HepG2 (cell line): ENCODE data around the gene ELP6. TPM values are rescaled to one million over a fixed set of nuclear protein-coding genes. Genes with fewer than 3 reads are reported as not detected.

ENCODE experiments used
- ATAC-seq: fragments of 200-7000 bp; cut with Tn5 transposase; 3 replicates; pipeline ENCODE4 v1.9.1; 2020; ENCODE audit warnings: mild to moderate bottlenecking, moderate library complexity
- BruUV-seq: library from RNA; stranded (reverse); fragments of 400-500 nt; replicated peaks from 2 replicates; lab custom pipeline; 2021; lab: Mats Ljungman, UMichigan
- CTCF ChIA-PET: fragments of 300-600 bp; formaldehyde crosslinking; extraction: SDS; loops from one replicate; lab custom pipeline; 2021; ENCODE audit warnings: low total read pairs, inconsistent platforms, low intra/inter-chr PET ratio; lab: Yijun Ruan, JAX
- POLR2A ChIA-PET: fragments of 350-600 bp; sonication (Branson Sonifier 250); formaldehyde crosslinking; loops from one replicate; lab custom pipeline; 2020; ENCODE audit warnings: antibody characterized with exemption, inconsistent platforms; lab: Yijun Ruan, JAX
- DNase-seq: peaks from one replicate; pipeline ENCODE4 v3.0.0-alpha.2; 2015; ENCODE audit warnings: low spot score
- FAIRE-seq: peaks from 3 replicates; lab custom pipeline; 2011; peaks lifted over from hg19 to GRCh38; lab: Jason Lieb, UNC
- H2AFZ ChIP-seq: one replicate; pipeline ENCODE4 v1.6.1; 2011; ENCODE audit warnings: low read length, inconsistent platforms
- H3K27ac ChIP-seq: fragments of 300-600 bp; 3 replicates; pipeline ENCODE4 v1.8.0; 2011; ENCODE audit warnings: mixed run types, mild to moderate bottlenecking, mixed read lengths, low read length, inconsistent platforms; ENCODE audit not compliant: insufficient read depth; ENCODE audit errors: extremely low read length
- H3K27me3 ChIP-seq, 2 experiments: fragments of 200-600 bp in 1 of 2; 2 replicates in 1 of 2; 3 replicates in 1 of 2; pipeline versions ENCODE4 v1.6.0 to v1.8.0; 2011; ENCODE audit warnings: low read length in 2 of 2, mild to moderate bottlenecking in 2 of 2, moderate library complexity in 2 of 2, inconsistent platforms in 1 of 2; ENCODE audit not compliant: insufficient read depth in 2 of 2, control insufficient read depth in 1 of 2
- H3K36me3 ChIP-seq, 2 experiments: fragments of 200-600 bp in 1 of 2; replicated peaks in 1 of 2; 2 replicates in 1 of 2; 3 replicates in 1 of 2; pipeline versions ENCODE4 v1.5.1 to v1.8.0; 2011; ENCODE audit warnings: low read length in 2 of 2, inconsistent platforms in 1 of 2; ENCODE audit not compliant: insufficient read depth in 2 of 2, control insufficient read depth in 1 of 2
- H3K4me1 ChIP-seq: 2 replicates; pipeline ENCODE4 v1.5.1; 2012; ENCODE audit warnings: low read length, inconsistent platforms; ENCODE audit not compliant: insufficient read depth
- H3K4me2 ChIP-seq: 2 replicates; pipeline ENCODE4 v1.6.0; 2011; ENCODE audit warnings: low read depth, low read length, inconsistent platforms
- H3K4me3 ChIP-seq, 3 experiments: fragments of 200-600 bp in 1 of 3; sonication (generic), shearing (Covaris generic) in 1 of 3; replicated peaks in 1 of 3; 2 replicates each; pipeline ENCODE4 v1.5.1; 2011 to 2016; ENCODE audit warnings: low read length in 3 of 3, inconsistent platforms in 2 of 3, low read depth in 2 of 3, mild to moderate bottlenecking in 2 of 3, control low read depth in 1 of 3, mixed read lengths in 1 of 3; ENCODE audit not compliant: insufficient read depth in 1 of 3
- H3K79me2 ChIP-seq: one replicate; pipeline ENCODE4 v1.6.1; 2011; ENCODE audit warnings: low read length, inconsistent platforms; ENCODE audit not compliant: insufficient read depth
- H3K9ac ChIP-seq: 2 replicates; pipeline ENCODE4 v1.6.0; 2011; ENCODE audit warnings: mild to moderate bottlenecking, low read depth, low read length, inconsistent platforms; ENCODE audit not compliant: insufficient read depth
- H3K9me3 ChIP-seq: 2 replicates; pipeline ENCODE4 v1.5.1; 2012; ENCODE audit warnings: mild to moderate bottlenecking, low read length
- H4K20me1 ChIP-seq: 2 replicates; pipeline ENCODE4 v1.6.0; 2011; ENCODE audit warnings: inconsistent platforms, mild to moderate bottlenecking, low read length, moderate library complexity; ENCODE audit not compliant: insufficient read depth
- FOXP1 ChIP-seq, 2 experiments: fragments of 450-650 bp in 1 of 2; IDR thresholded peaks; 2 replicates each; pipeline ENCODE4 v1.6.1; 2017 to 2018; ENCODE audit warnings: antibody characterized with exemption in 1 of 2
- KAT7 ChIP-seq: IDR thresholded peaks from 2 replicates; pipeline ENCODE4 v1.6.1; 2018; ENCODE audit warnings: borderline replicate concordance, missing compliant biosample characterization
- KDM1A ChIP-seq: IDR thresholded peaks from 2 replicates; pipeline ENCODE4 v1.6.1; 2016; ENCODE audit warnings: missing compliant biosample characterization
- SMARCC2 ChIP-seq: fragments of 450-650 bp; IDR thresholded peaks from 2 replicates; pipeline ENCODE4 v1.6.1; 2017; ENCODE audit warnings: antibody characterized with exemption, mild to moderate bottlenecking
- THYN1 ChIP-seq: sonication (generic); formaldehyde crosslinking; IDR thresholded peaks from 2 replicates; pipeline ENCODE4 v1.8.1; 2023; ENCODE audit warnings: low read depth, mild to moderate bottlenecking, moderate library complexity, missing genetic modification reagents, borderline replicate concordance
- ZFP36L1 ChIP-seq: sonication (generic); formaldehyde crosslinking; IDR thresholded peaks from 2 replicates; pipeline ENCODE4 v1.8.0; 2022; ENCODE audit warnings: mild to moderate bottlenecking, missing genetic modification reagents, moderate library complexity
- ZMYM2 ChIP-seq: sonication (generic); formaldehyde crosslinking; IDR thresholded peaks from 2 replicates; pipeline ENCODE4 v1.8.0; 2022; ENCODE audit warnings: mild to moderate bottlenecking, missing genetic modification reagents
- ZNF136 ChIP-seq: sonication (generic); formaldehyde crosslinking; IDR thresholded peaks from 2 replicates; pipeline ENCODE4 v1.8.1; 2022; ENCODE audit warnings: low read depth, mild to moderate bottlenecking, moderate library complexity, missing genetic modification reagents
- WGBS: methylation state at CpG from one replicate; pipeline ENCODE4 v1.1.6; 2017; ENCODE audit warnings: low lambda C conversion rate; 5-methylcytosine and 5-hydroxymethylcytosine counted together
- in situ Hi-C: cut with HindIII; loops from 2 replicates; pipeline ENCODE4 v1.10.0; 2017; ENCODE audit warnings: low pct_unique_long_range_greater_than_20kb; ENCODE audit not compliant: extremely low pct_ligation_motif_present
- intact Hi-C: fragments of 100-400 bp; cut with micrococcal nuclease; formaldehyde crosslinking; loops from one replicate; pipeline ENCODE4 v1.10.0; 2022; ENCODE audit not compliant: unreplicated experiment
- polyA plus RNA-seq, 8 experiments: library from polyadenylated mRNA; depleted of rRNA in 3 of 8; stranded (reverse) in 7 of 8; unstranded in 1 of 8; fragments of >200 nt; fragmentation: Illumina TruSeq in 4 of 8; extraction: Trizol in 4 of 8; gene quantifications; 2 replicates each; pipeline versions ENCODE4 v1.2.1 to v1.2.3, GENCODE V29; 2011 to 2016; ENCODE audit warnings: low read depth in 4 of 8, missing spikeins in 1 of 8, mixed read lengths in 1 of 8; ENCODE audit not compliant: insufficient read depth in 1 of 8
- total RNA-seq, 5 experiments: library from RNA; depleted of rRNA; stranded (reverse); fragments of >200 nt; fragmentation: Illumina TruSeq; extraction: Trizol; gene quantifications; 2 replicates each; pipeline ENCODE4 v1.2.3, GENCODE V29; 2016; ENCODE audit warnings: low read depth in 1 of 5
- TF ChIP-seq, protein P1 (sequence below): sonication (generic); formaldehyde crosslinking; IDR thresholded peaks from 2 replicates; pipeline ENCODE4 v1.5.0; 2020; ENCODE audit warnings: mild to moderate bottlenecking, missing genetic modification reagents
- TF ChIP-seq, protein P2 (sequence below): sonication (generic); formaldehyde crosslinking; IDR thresholded peaks from 2 replicates; pipeline ENCODE4 v1.8.0; 2023; ENCODE audit warnings: mild to moderate bottlenecking, missing genetic modification reagents

The ELP6 gene
- total and polyA plus RNA-seq, 2 of the 13 experiments (the other 11 are each of a cell fraction or from before 2014, with no cell fraction given), result 45.0 to 49.3 TPM

DNA sequence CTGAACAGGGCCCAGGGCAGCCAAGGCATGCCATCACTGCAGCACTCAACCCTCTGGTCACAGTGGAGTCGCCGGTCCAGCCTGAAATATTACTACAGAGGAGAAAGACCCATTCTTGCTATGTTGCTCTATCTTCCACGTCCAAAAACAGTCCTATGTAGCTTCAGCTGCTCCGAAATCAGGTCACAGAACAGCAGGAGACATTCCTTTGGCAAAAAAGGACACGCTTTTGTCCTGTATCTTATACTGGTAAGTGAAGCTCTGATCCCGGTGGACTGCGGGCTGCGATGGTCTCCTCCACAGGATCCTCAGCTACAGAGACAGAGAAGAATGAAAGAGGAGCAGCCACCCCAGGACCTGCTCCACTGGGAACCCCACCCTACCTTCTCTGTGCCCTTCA lies 17.6 kb downstream of the ELP6 start:
- CTCF ChIA-PET, result no interaction called here
- WGBS, result 95% methylated on average over 7 of the region's 8 CpGs
- Histone ChIP-seq H3K27me3 (no peaks in the 10 kb centered on the region), H3K9ac (no peak overlapping the region), H2AFZ (no peak overlapping the region), H3K4me2 (no peak overlapping the region), H4K20me1 (no peaks in the 10 kb centered on the region), H3K4me1 (no peaks in the 10 kb centered on the region), H3K27ac (no peak overlapping the region), H3K79me2 (no peaks in the 10 kb centered on the region), H3K36me3 (peaks cover 13 to 34% of the 10 kb centered on the region in 2 experiments; a peak in 4 of 5 replicates), H3K9me3 (no peaks in the 10 kb centered on the region), H3K4me3 (no peak overlapping the region)
- in situ Hi-C loops, result no loop called here
- DNase-seq, result no peak
- intact Hi-C loops, result no loop called here
- no peak for FAIRE-seq
- no TSS peak for BruUV-seq
- POLR2A ChIA-PET, result no interaction called here
- no peak for ATAC-seq
- no peak for TF ChIP-seq ZNF136 (CRISPR knock-in tag)
- no peak for TF ChIP-seq KDM1A (CRISPR knock-in tag)
- no peak for TF ChIP-seq SMARCC2
- no peak for TF ChIP-seq KAT7 (CRISPR knock-in tag)
- no peak for TF ChIP-seq FOXP1 (IDR thresholded peaks at IDR 0.05)
- TF ChIP-seq FOXP1 (CRISPR knock-in tag; IDR thresholded peaks at IDR 0.05), result no peak

DNA sequence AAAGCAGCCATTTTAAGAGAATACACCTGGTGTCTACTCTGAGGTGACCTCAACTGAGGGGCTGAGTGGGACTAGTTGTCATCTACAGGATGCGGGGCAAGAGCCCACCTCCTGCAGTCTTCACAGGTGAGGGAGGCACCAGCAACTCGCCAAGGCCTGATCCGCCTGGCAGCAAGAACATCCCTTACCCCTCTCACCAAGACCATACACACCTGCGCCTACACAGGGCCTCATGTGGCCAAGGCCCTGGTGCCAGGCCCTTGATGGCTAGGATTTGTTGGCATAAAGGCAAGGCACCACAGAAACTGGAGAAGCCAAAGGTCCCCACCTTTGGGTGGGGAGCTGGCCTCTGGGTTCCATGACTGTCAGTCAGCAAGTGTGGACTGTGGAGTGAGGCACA lies 18.4 kb downstream of the ELP6 start:
- FAIRE-seq, result no peak
- no peak for DNase-seq
- no peak overlapping the region for H3K27ac ChIP-seq
- no peak overlapping the region for H2AFZ ChIP-seq
- H4K20me1 ChIP-seq, result no peaks in the 10 kb centered on the region
- no peaks in the 10 kb centered on the region for H3K9me3 ChIP-seq
- in situ Hi-C loops (no loop called here), intact Hi-C loops (no loop called here)
- POLR2A ChIA-PET, result no interaction called here
- no peaks in the 10 kb centered on the region for H3K79me2 ChIP-seq
- CTCF ChIA-PET, result no interaction called here
- H3K36me3 ChIP-seq, result peaks cover 12 to 33% of the 10 kb centered on the region in 2 experiments; a peak in 4 of 5 replicates
- H3K9ac ChIP-seq, result no peak overlapping the region
- no peak overlapping the region for H3K4me3 ChIP-seq
- H3K27me3 ChIP-seq, result no peaks in the 10 kb centered on the region
- BruUV-seq, result no TSS peak
- no peak overlapping the region for H3K4me2 ChIP-seq
- WGBS, result 98% methylated on average over 4 of the region's 4 CpGs
- ATAC-seq, result no peak; the same call in 2 of the 3 replicates
- no peaks in the 10 kb centered on the region for H3K4me1 ChIP-seq
- TF ChIP-seq, protein P1, sequence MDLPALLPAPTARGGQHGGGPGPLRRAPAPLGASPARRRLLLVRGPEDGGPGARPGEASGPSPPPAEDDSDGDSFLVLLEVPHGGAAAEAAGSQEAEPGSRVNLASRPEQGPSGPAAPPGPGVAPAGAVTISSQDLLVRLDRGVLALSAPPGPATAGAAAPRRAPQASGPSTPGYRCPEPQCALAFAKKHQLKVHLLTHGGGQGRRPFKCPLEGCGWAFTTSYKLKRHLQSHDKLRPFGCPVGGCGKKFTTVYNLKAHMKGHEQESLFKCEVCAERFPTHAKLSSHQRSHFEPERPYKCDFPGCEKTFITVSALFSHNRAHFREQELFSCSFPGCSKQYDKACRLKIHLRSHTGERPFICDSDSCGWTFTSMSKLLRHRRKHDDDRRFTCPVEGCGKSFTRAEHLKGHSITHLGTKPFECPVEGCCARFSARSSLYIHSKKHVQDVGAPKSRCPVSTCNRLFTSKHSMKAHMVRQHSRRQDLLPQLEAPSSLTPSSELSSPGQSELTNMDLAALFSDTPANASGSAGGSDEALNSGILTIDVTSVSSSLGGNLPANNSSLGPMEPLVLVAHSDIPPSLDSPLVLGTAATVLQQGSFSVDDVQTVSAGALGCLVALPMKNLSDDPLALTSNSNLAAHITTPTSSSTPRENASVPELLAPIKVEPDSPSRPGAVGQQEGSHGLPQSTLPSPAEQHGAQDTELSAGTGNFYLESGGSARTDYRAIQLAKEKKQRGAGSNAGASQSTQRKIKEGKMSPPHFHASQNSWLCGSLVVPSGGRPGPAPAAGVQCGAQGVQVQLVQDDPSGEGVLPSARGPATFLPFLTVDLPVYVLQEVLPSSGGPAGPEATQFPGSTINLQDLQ (CRISPR knock-in tag), result no peak
- TF ChIP-seq ZFP36L1 (no peak), THYN1 (CRISPR knock-in tag) (no peak), ZMYM2 (CRISPR knock-in tag) (no peak)
- TF ChIP-seq, protein P2, sequence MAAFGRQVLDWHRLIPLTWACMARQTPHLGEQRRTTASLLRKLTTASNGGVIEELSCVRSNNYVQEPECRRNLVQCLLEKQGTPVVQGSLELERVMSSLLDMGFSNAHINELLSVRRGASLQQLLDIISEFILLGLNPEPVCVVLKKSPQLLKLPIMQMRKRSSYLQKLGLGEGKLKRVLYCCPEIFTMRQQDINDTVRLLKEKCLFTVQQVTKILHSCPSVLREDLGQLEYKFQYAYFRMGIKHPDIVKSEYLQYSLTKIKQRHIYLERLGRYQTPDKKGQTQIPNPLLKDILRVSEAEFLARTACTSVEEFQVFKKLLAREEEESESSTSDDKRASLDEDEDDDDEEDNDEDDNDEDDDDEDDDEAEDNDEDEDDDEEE (CRISPR knock-in tag), result no peak
